H9 (cell line): ENCODE data around the gene TNFRSF19. TPM values are rescaled to one million over a fixed set of nuclear protein-coding genes. Genes with fewer than 3 reads are reported as not detected.

Experiments
- DNase-seq: peaks from one replicate; pipeline ENCODE4 v3.0.0-alpha.2; 2017
- H2AFZ ChIP-seq: one replicate; pipeline ENCODE4 v1.6.1; 2013; ENCODE audit warnings: mild to moderate bottlenecking, low read length, control low read depth, moderate library complexity
- H2AK5ac ChIP-seq: 2 replicates; pipeline ENCODE4 v1.6.1; 2013; ENCODE audit warnings: low read length, control low read depth, mixed read lengths; ENCODE audit not compliant: insufficient read length
- H2BK120ac ChIP-seq: one replicate; pipeline ENCODE4 v1.6.1; 2013; ENCODE audit warnings: low read depth, mild to moderate bottlenecking, low read length, control low read depth, inconsistent platforms; ENCODE audit not compliant: poor library complexity, severe bottlenecking
- H2BK12ac ChIP-seq: 2 replicates; pipeline ENCODE4 v1.6.1; 2013; ENCODE audit warnings: low read length, control low read depth, mixed read lengths, low read depth; ENCODE audit not compliant: insufficient read length
- H2BK15ac ChIP-seq: 2 replicates; pipeline ENCODE4 v1.6.1; 2013; ENCODE audit warnings: low read depth, low read length, control low read depth
- H2BK20ac ChIP-seq: one replicate; pipeline ENCODE4 v1.6.1; 2013; ENCODE audit warnings: low read depth, mild to moderate bottlenecking, low read length, control low read depth, inconsistent platforms; ENCODE audit not compliant: poor library complexity, severe bottlenecking
- H2BK5ac ChIP-seq: 2 replicates; pipeline ENCODE4 v1.6.1; 2013; ENCODE audit warnings: low read length, control low read depth, mixed read lengths; ENCODE audit not compliant: insufficient read length
- H3K14ac ChIP-seq: 2 replicates; pipeline ENCODE4 v1.6.1; 2013; ENCODE audit warnings: low read length, control low read depth; ENCODE audit not compliant: insufficient read depth
- H3K18ac ChIP-seq: 2 replicates; pipeline ENCODE4 v1.6.1; 2013; ENCODE audit warnings: low read depth, mild to moderate bottlenecking, mixed read lengths, low read length, control low read depth; ENCODE audit not compliant: insufficient read length
- H3K23ac ChIP-seq: 2 replicates; pipeline ENCODE4 v1.6.1; 2013; ENCODE audit warnings: low read length, control low read depth, mixed read lengths, low read depth; ENCODE audit not compliant: insufficient read length
- H3K23me2 ChIP-seq: 2 replicates; pipeline ENCODE4 v1.6.1; 2013; ENCODE audit warnings: low read depth, mild to moderate bottlenecking, mixed read lengths, low read length, control low read depth; ENCODE audit not compliant: insufficient read length, poor library complexity, severe bottlenecking
- H3K27ac ChIP-seq: 2 replicates; pipeline ENCODE4 v1.5.1; 2013; ENCODE audit warnings: low read length, control low read depth, mixed read lengths, low read depth; ENCODE audit not compliant: insufficient read length
- H3K27me3 ChIP-seq: 2 replicates; pipeline ENCODE4 v1.6.1; 2013; ENCODE audit warnings: low read length, control low read depth, inconsistent platforms; ENCODE audit not compliant: insufficient read depth
- H3K4ac ChIP-seq: 2 replicates; pipeline ENCODE4 v1.6.1; 2013; ENCODE audit warnings: low read depth, mild to moderate bottlenecking, control low read depth, inconsistent platforms, low read length, moderate library complexity
- H3K4me1 ChIP-seq: 2 replicates; pipeline ENCODE4 v1.6.1; 2013; ENCODE audit warnings: low read length, control low read depth, inconsistent platforms; ENCODE audit not compliant: insufficient read depth
- H3K4me2 ChIP-seq: 2 replicates; pipeline ENCODE4 v1.6.1; 2013; ENCODE audit warnings: low read length, control low read depth, mixed read lengths; ENCODE audit not compliant: insufficient read length, insufficient read depth
- H3K56ac ChIP-seq: 2 replicates; pipeline ENCODE4 v1.6.1; 2013; ENCODE audit warnings: low read depth, mild to moderate bottlenecking, mixed read lengths, low read length, control low read depth; ENCODE audit not compliant: insufficient read length
- H3K79me1 ChIP-seq: 2 replicates; pipeline ENCODE4 v1.6.1; 2013; ENCODE audit warnings: low read depth, mild to moderate bottlenecking, moderate library complexity, low read length, control low read depth, inconsistent platforms; ENCODE audit not compliant: insufficient read depth, poor library complexity, severe bottlenecking
- H3K79me2 ChIP-seq: 2 replicates; pipeline ENCODE4 v1.6.1; 2013; ENCODE audit warnings: low read length, control low read depth, inconsistent platforms; ENCODE audit not compliant: insufficient read depth
- H3K9ac ChIP-seq: 2 replicates; pipeline ENCODE4 v1.6.1; 2013; ENCODE audit warnings: low read length, control low read depth, mixed read lengths; ENCODE audit not compliant: insufficient read length; ENCODE audit errors: extremely low read depth
- H3K9me3 ChIP-seq: one replicate; pipeline ENCODE4 v1.6.1; 2013; ENCODE audit warnings: low read depth, low read length, inconsistent platforms; ENCODE audit not compliant: control insufficient read depth
- H3T11ph ChIP-seq: one replicate; pipeline ENCODE4 v1.6.1; 2013; ENCODE audit warnings: mild to moderate bottlenecking, low read length, control low read depth, inconsistent platforms
- H4K20me1 ChIP-seq: one replicate; pipeline ENCODE4 v1.6.1; 2013; ENCODE audit not compliant: control insufficient read depth, insufficient read length, insufficient read depth
- H4K5ac ChIP-seq: 2 replicates; pipeline ENCODE4 v1.6.1; 2013; ENCODE audit warnings: low read depth, mild to moderate bottlenecking, mixed read lengths, low read length, control low read depth; ENCODE audit not compliant: insufficient read length
- H4K8ac ChIP-seq: replicated peaks from 2 replicates; pipeline ENCODE4 v1.6.1; 2013; ENCODE audit warnings: low read length, control low read depth, mixed read lengths, low read depth; ENCODE audit not compliant: insufficient read length
- H4K91ac ChIP-seq: 2 replicates; pipeline ENCODE4 v1.6.1; 2013; ENCODE audit warnings: low read depth, mild to moderate bottlenecking, moderate library complexity, mixed read lengths, low read length, control low read depth; ENCODE audit not compliant: insufficient read length
- H3K27ac Mint-ChIP-seq, 3 experiments: 2 replicates in 2 of 3; 3 replicates in 1 of 3; pipeline ENCODE4 v1.8.0; 2020 to 2021; ENCODE audit warnings: mixed read lengths in 3 of 3, mild to moderate bottlenecking in 1 of 3, moderate library complexity in 1 of 3
- H3K27me3 Mint-ChIP-seq: 2 replicates; pipeline ENCODE4 v1.8.0; 2021; ENCODE audit warnings: low read depth, mild to moderate bottlenecking, moderate library complexity, mixed read lengths
- H3K36me3 Mint-ChIP-seq, 3 experiments: 2 replicates in 2 of 3; 3 replicates in 1 of 3; pipeline ENCODE4 v1.8.0; 2020 to 2021; ENCODE audit warnings: low read depth in 3 of 3, mixed read lengths in 3 of 3; ENCODE audit not compliant: insufficient read depth in 1 of 3
- H3K4me1 Mint-ChIP-seq, 2 experiments: 2 replicates each; pipeline ENCODE4 v1.8.0; 2020; ENCODE audit warnings: mixed read lengths in 2 of 2
- H3K4me3 Mint-ChIP-seq, 2 experiments: 2 replicates in 1 of 2; 3 replicates in 1 of 2; pipeline ENCODE4 v1.8.0; 2020 to 2021; ENCODE audit warnings: mild to moderate bottlenecking in 2 of 2, mixed read lengths in 2 of 2, moderate library complexity in 1 of 2
- H3K9me3 Mint-ChIP-seq, 2 experiments: 2 replicates in 1 of 2; 3 replicates in 1 of 2; pipeline ENCODE4 v1.8.0; 2020; ENCODE audit warnings: mild to moderate bottlenecking in 2 of 2, mixed read lengths in 2 of 2, moderate library complexity in 1 of 2
- WGBS: extraction: QIAGEN DNeasy Blood & Tissue Kit; methylation state at CpG from one replicate; pipeline ENCODE4 v1.1.7; 2013; ENCODE audit warnings: missing lambda C conversion rate, low lambda C conversion rate, mixed read lengths; ENCODE audit not compliant: insufficient read length; ENCODE audit errors: extremely low coverage; 5-methylcytosine and 5-hydroxymethylcytosine counted together
- total RNA-seq: library from RNA; stranded (reverse); gene quantifications from 2 replicates; pipeline ENCODE4 v1.2.1, GENCODE V29; 2021
- TF ChIP-seq, protein P1 (sequence below): fragments of 200-600 bp; sonication (generic); conservative IDR thresholded peaks from 3 replicates; pipeline ENCODE4 v1.8.0; 2021; ENCODE audit warnings: antibody characterized with exemption, mild to moderate bottlenecking

TNFRSF19 gene
- total RNA-seq, 1 experiment from 2014 or later, result 2.7 TPM

DNA sequence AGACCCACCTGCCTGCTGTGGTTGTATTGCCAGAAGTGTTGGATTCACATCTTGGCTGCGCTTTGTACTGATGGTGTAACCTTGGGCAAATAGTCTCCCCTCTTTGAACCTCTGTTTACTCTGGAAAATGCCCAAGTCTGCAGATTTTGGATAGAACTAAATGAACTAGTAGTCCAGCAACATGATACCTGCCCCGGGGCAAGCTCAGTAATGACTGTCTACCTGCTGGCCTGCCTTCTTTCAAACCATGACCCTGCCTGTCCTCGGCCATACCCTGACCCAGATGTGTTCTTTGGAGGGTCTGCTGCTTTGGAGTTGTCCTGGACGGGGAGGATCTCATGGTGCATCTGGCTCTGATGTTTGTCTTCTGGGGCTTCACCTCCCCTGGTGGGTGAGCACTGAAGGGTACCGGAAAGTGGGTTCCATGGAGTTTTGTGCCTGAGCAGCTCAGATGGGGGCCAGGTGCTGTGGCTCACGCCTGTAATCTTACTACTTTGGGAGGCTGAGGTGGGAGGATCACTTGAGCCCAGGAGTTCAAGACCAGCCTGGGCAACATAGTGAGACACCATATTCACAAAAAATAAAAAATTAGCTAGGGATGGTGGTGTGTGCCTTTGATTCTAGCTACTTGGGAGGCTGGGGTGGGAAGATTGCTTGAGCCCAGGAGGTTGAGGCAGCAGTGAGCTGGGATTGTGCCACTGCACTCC is 59.5 kb downstream of the TNFRSF19 start:
- Histone ChIP-seq H3K9me3 (no peaks in the 10 kb centered on the region), H3K18ac (no peak overlapping the region), H4K91ac (no peak overlapping the region), H3K27ac (no peak overlapping the region), H3K79me2 (no peaks in the 10 kb centered on the region), H3K23ac (no peak overlapping the region), H2BK20ac (no peak overlapping the region), H4K8ac (no peak overlapping the region), H3K14ac (no peak overlapping the region), H3K9ac (no peak overlapping the region), H2BK12ac (no peak overlapping the region), H3K4me2 (no peak overlapping the region), H3K4ac (no peak overlapping the region), H2AK5ac (no peak overlapping the region), H2AFZ (no peak overlapping the region), H2BK15ac (no peak overlapping the region), H3K4me1 (peaks cover 6% of the 10 kb centered on the region), H3T11ph (no peak overlapping the region), H4K20me1 (no peaks in the 10 kb centered on the region), H2BK120ac (no peak overlapping the region), H3K79me1 (no peaks in the 10 kb centered on the region), H4K5ac (no peak overlapping the region), H3K56ac (no peak overlapping the region), H3K23me2 (no peaks in the 10 kb centered on the region), H3K27me3 (no peaks in the 10 kb centered on the region), H2BK5ac (no peak overlapping the region)
- Mint-ChIP-seq H3K27me3 (peaks cover 1% of the 10 kb centered on the region; the same call in 1 of the 2 replicates), H3K36me3 (no peaks in the 10 kb centered on the region), H3K27ac (no peak overlapping the region), H3K9me3 (no peaks in the 10 kb centered on the region), H3K4me1 (peaks cover 61 to 73% of the 10 kb centered on the region in 2 experiments), H3K4me3 (no peak overlapping the region)
- no CpG with 5 or more reads among the region's 6 CpGs for WGBS
- no peak for DNase-seq
- TF ChIP-seq, protein P1, sequence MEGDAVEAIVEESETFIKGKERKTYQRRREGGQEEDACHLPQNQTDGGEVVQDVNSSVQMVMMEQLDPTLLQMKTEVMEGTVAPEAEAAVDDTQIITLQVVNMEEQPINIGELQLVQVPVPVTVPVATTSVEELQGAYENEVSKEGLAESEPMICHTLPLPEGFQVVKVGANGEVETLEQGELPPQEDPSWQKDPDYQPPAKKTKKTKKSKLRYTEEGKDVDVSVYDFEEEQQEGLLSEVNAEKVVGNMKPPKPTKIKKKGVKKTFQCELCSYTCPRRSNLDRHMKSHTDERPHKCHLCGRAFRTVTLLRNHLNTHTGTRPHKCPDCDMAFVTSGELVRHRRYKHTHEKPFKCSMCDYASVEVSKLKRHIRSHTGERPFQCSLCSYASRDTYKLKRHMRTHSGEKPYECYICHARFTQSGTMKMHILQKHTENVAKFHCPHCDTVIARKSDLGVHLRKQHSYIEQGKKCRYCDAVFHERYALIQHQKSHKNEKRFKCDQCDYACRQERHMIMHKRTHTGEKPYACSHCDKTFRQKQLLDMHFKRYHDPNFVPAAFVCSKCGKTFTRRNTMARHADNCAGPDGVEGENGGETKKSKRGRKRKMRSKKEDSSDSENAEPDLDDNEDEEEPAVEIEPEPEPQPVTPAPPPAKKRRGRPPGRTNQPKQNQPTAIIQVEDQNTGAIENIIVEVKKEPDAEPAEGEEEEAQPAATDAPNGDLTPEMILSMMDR, result no peak
